Prostate gland (tissue), 2 donors: ENCODE results near the gene DNAH14. TPM values are rescaled to one million over a fixed set of nuclear protein-coding genes. Genes with fewer than 3 reads are reported as not detected.

Experiments
- DNase-seq: peaks from one replicate; pipeline ENCODE4 v3.0.0-alpha.2; 2019; ENCODE audit warnings: low spot score
- H3K27ac ChIP-seq, 2 donors: fragments of 200-600 bp; sonication (generic); 2 replicates each; pipeline ENCODE4 v1.5.1; 2017 to 2019
- H3K27me3 ChIP-seq: fragments of 200-600 bp; sonication (generic); replicated peaks from 2 replicates; pipeline ENCODE4 v1.5.1; 2019; ENCODE audit not compliant: insufficient read depth
- H3K36me3 ChIP-seq, 2 donors: fragments of 200-600 bp; sonication (generic); 1 replicate in 1 of 2; 2 replicates in 1 of 2; pipeline versions ENCODE4 v1.5.1 to v1.8.1; 2017 to 2019
- H3K4me1 ChIP-seq: fragments of 200-600 bp; sonication (generic); replicated peaks from 2 replicates; pipeline ENCODE4 v1.5.1; 2019
- H3K4me3 ChIP-seq, 2 donors: fragments of 200-600 bp; sonication (generic); 2 replicates each; pipeline ENCODE4 v1.5.1; 2017 to 2019
- H3K9me3 ChIP-seq: fragments of 200-600 bp; sonication (generic); 2 replicates; pipeline ENCODE4 v1.5.1; 2017
- POLR2A ChIP-seq: fragments of 450-650 bp; IDR thresholded peaks from one replicate; pipeline ENCODE4 v1.6.1; 2016; ENCODE audit warnings: antibody characterized with exemption, mild to moderate bottlenecking
- POLR2AphosphoS5 ChIP-seq: sonication (generic); formaldehyde crosslinking; IDR thresholded peaks from one replicate; pipeline ENCODE4 v1.6.1; 2017; ENCODE audit warnings: antibody characterized with exemption
- WGBS: methylation state at CpG from one replicate; pipeline ENCODE4 v1.1.5; 2018; 5-methylcytosine and 5-hydroxymethylcytosine counted together
- intact Hi-C: fragments of 100-400 bp; cut with DNase I; formaldehyde crosslinking; loops from one replicate; pipeline ENCODE4 v1.14.2; 2022
- total RNA-seq, 2 donors: library from RNA; depleted of rRNA; stranded (reverse); fragments of >200 nt; gene quantifications; one replicate each; pipeline ENCODE4 v1.1.0, GENCODE V29; 2016
- TF ChIP-seq, protein P1 (sequence below), 4 experiments: fragments of 200-600 bp in 2 of 4; fragments of 450-650 bp in 2 of 4; sonication (generic) in 2 of 4; IDR thresholded peaks; 1 replicate in 3 of 4; 2 replicates in 1 of 4; pipeline ENCODE4 v1.5.1; 2016 to 2019; ENCODE audit warnings: antibody characterized with exemption in 4 of 4, mild to moderate bottlenecking in 2 of 4, moderate library complexity in 2 of 4

The DNAH14 gene
- total RNA-seq, 2 donors from 2014 or later: 16.5 to 26.8 TPM

DNA sequence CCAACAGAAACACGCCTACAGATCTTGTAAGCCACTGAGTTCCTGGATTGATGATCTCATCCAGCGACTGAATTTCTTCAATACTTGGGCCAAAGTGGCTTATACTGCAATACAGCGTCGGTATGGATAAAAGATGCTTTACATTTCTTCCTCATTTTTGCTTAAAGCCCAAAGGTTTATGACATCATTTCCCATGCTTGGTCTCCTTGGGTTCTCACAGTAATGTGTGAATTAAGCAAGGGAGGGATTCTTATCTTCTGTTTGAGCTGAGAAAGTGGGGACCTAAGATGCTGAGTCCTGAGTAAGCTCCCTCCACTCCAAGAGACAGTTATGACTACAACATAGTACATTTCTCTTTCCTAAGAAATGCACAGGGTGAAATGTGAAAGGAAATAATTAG is 458.9 kb downstream of the DNAH14 start:
- no peaks in the 10 kb centered on the region for H3K27me3 ChIP-seq
- no peaks in the 10 kb centered on the region for H3K4me1 ChIP-seq
- no peak overlapping the region for H3K27ac ChIP-seq
- intact Hi-C loops: no loop called here
- no peak for DNase-seq
- 77% methylated on average over 4 of the region's 4 CpGs for WGBS
- H3K9me3 ChIP-seq: no peaks in the 10 kb centered on the region
- TF ChIP-seq, protein P1, sequence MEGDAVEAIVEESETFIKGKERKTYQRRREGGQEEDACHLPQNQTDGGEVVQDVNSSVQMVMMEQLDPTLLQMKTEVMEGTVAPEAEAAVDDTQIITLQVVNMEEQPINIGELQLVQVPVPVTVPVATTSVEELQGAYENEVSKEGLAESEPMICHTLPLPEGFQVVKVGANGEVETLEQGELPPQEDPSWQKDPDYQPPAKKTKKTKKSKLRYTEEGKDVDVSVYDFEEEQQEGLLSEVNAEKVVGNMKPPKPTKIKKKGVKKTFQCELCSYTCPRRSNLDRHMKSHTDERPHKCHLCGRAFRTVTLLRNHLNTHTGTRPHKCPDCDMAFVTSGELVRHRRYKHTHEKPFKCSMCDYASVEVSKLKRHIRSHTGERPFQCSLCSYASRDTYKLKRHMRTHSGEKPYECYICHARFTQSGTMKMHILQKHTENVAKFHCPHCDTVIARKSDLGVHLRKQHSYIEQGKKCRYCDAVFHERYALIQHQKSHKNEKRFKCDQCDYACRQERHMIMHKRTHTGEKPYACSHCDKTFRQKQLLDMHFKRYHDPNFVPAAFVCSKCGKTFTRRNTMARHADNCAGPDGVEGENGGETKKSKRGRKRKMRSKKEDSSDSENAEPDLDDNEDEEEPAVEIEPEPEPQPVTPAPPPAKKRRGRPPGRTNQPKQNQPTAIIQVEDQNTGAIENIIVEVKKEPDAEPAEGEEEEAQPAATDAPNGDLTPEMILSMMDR (IDR thresholded peaks at IDR 0.05): no peak
- no peak for TF ChIP-seq POLR2AphosphoS5
- no peak overlapping the region for H3K4me3 ChIP-seq
- no peaks in the 10 kb centered on the region for H3K36me3 ChIP-seq

DNA sequence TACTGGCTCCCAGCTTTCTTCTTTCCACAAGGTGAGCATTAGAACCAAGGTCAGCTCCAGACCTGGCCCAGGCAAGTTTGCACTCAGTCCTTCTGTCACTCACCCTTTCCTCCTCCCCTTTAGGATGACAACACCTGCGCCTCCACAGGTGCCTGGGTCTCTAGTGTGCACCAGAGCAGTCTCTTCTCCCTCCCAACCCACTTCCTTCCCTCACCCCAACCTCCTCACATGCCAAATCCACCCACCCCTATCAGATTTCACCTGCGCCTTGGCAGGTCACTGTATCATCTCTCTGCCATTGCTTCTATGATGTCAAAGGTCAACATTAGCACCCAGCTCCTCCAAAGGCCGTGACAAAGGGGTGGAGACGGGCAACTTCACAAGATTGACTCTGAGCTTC is 460.4 kb downstream of the DNAH14 start:
- Histone ChIP-seq H3K4me3 (no peak overlapping the region), H3K27me3 (no peaks in the 10 kb centered on the region), H3K4me1 (no peaks in the 10 kb centered on the region), H3K9me3 (no peaks in the 10 kb centered on the region), H3K36me3 (no peaks in the 10 kb centered on the region), H3K27ac (no peak overlapping the region)
- TF ChIP-seq POLR2AphosphoS5: no peak
- no peak for TF ChIP-seq POLR2A
- TF ChIP-seq, protein P1 (IDR thresholded peaks at IDR 0.05): no peak
- DNase-seq: no peak
- intact Hi-C loops: no loop called here
- 91% methylated on average over 4 of the region's 4 CpGs for WGBS

GRCh38 chr1:225396357-225396756 is 466.9 kb downstream of the DNAH14 start:
- Histone ChIP-seq H3K27ac (no peak overlapping the region), H3K4me3 (no peak overlapping the region), H3K4me1 (no peaks in the 10 kb centered on the region), H3K36me3 (no peaks in the 10 kb centered on the region), H3K9me3 (no peaks in the 10 kb centered on the region), H3K27me3 (no peaks in the 10 kb centered on the region)
- DNase-seq: no peak
- intact Hi-C loops: no loop called here
- WGBS: 93% methylated on average over 2 of the region's 2 CpGs
- TF ChIP-seq POLR2A: no peak
- no peak for TF ChIP-seq POLR2AphosphoS5
- TF ChIP-seq, protein P1 (IDR thresholded peaks at IDR 0.05): no peak

DNA sequence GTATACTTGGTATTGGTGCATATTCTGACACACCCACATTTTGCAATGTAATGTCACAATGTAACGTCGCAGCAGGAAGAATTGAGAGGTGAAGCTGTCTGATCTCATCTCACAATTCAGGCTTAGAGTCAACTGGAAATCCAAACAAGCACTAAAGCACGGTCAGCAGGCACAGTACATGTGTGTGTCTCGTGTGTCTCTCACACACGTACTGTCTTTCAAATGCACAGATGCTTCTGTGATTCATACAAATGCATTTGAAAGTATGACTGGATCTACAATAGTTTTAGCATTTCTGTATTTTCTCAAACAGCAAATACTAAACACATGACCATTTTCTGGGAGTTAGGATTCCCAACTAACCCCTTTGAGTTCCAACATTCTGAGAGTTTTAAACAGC is 471.5 kb downstream of the DNAH14 start:
- WGBS: 85% methylated on average over 5 of the region's 5 CpGs
- H3K27me3 ChIP-seq: no peaks in the 10 kb centered on the region
- TF ChIP-seq, protein P1 (IDR thresholded peaks at IDR 0.05): no peak
- TF ChIP-seq POLR2AphosphoS5: no peak
- TF ChIP-seq POLR2A: no peak
- H3K36me3 ChIP-seq: no peaks in the 10 kb centered on the region
- no peak for DNase-seq
- no peak overlapping the region for H3K4me3 ChIP-seq
- no peaks in the 10 kb centered on the region for H3K9me3 ChIP-seq
- intact Hi-C loops: no loop called here
- H3K27ac ChIP-seq: no peak overlapping the region
- H3K4me1 ChIP-seq: no peaks in the 10 kb centered on the region

DNA sequence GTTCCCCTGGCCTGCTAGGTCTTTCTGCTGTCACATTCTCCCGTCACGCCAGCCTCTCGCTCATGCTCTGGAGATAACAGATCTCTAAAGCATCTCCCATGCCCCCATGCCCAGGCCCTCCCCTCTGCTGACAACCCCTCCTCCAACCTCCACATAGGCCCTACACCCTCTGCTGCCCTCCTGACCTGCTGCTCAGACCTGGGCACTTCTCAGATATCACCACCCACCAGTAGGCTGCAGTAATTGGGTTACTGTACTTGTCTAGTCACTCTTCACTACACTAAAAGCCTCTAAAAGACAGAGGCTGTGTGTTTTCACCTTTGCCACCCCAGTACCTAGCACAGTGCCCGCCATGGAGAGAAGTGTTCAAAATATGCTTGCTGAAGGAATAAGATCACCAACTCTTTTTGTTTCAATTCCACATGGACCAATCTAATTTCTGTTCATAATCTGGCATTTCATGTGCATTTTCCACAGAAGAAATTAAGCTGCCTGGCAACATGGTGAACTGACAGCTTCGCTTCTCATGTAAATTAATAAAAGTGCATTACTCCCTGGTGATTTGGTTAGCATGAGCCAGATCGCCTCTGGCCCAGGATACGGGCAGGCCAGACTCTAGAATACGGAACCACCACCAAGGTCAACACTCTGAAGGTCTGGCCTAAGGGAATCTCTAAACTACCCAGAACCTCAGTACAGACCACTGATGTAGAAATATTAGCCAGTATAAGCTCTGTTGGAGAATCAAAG is 477.7 kb downstream of the DNAH14 start:
- no peaks in the 10 kb centered on the region for H3K4me1 ChIP-seq
- no peak for DNase-seq
- TF ChIP-seq, protein P1 (IDR thresholded peaks at IDR 0.05): no peak
- TF ChIP-seq POLR2AphosphoS5 (no peak), POLR2A (no peak)
- peaks cover 0 to 7% of the 10 kb centered on the region in 2 donors for H3K36me3 ChIP-seq
- 98% methylated on average over 8 of the region's 8 CpGs for WGBS
- H3K9me3 ChIP-seq: no peaks in the 10 kb centered on the region
- H3K27ac ChIP-seq: no peak overlapping the region
- H3K27me3 ChIP-seq: no peaks in the 10 kb centered on the region
- H3K4me3 ChIP-seq: no peak overlapping the region
- intact Hi-C loops: no loop called here
